ENCODE measurements around the gene IRAK1. TPM values are rescaled to one million over a fixed set of nuclear protein-coding genes. Genes with fewer than 3 reads are reported as not detected.
A peak's percentile ranks its signal among the peaks of the same experiment; 100 is the strongest.

IRAK1 gene
- total RNA-seq, 1 donor from 2014 or later: 74.2 TPM

DNA sequence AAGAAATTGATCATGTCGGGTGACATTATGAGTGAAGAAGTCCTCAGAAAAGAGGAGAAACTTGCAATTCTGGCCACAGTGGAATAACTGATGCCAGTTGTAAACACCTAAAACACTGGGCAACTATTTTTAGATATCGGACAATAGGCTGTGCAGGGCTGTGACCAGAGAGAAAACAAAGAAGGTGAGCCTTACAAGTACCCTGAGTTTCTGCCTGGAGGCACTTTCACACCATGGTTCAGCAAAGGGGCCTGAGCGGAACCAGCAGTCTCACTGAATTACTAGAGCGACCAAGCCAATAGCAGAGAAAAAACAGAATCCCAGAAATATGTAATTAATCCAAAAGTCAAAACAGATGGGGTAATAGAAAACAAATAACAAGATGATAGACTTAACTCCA lies 11.2 kb downstream of the IRAK1 start:
- no peak overlapping the region for H3K4me3 Mint-ChIP-seq (ENCODE audit: unreplicated experiment)
- no peaks in the 10 kb centered on the region for H3K9me3 Mint-ChIP-seq (ENCODE audit: unreplicated experiment)
- peaks cover 5% of the 10 kb centered on the region for H3K36me3 Mint-ChIP-seq (ENCODE audit: unreplicated experiment)
- H3K4me1 Mint-ChIP-seq (ENCODE audit: unreplicated experiment): peaks cover 4% of the 10 kb centered on the region
- H3K27me3 Mint-ChIP-seq (ENCODE audit: unreplicated experiment): no peaks in the 10 kb centered on the region
- DNase-seq (ENCODE audit: extremely low spot score, unreplicated experiment): no peak
- TF ChIP-seq, protein P1, sequence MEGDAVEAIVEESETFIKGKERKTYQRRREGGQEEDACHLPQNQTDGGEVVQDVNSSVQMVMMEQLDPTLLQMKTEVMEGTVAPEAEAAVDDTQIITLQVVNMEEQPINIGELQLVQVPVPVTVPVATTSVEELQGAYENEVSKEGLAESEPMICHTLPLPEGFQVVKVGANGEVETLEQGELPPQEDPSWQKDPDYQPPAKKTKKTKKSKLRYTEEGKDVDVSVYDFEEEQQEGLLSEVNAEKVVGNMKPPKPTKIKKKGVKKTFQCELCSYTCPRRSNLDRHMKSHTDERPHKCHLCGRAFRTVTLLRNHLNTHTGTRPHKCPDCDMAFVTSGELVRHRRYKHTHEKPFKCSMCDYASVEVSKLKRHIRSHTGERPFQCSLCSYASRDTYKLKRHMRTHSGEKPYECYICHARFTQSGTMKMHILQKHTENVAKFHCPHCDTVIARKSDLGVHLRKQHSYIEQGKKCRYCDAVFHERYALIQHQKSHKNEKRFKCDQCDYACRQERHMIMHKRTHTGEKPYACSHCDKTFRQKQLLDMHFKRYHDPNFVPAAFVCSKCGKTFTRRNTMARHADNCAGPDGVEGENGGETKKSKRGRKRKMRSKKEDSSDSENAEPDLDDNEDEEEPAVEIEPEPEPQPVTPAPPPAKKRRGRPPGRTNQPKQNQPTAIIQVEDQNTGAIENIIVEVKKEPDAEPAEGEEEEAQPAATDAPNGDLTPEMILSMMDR (IDR thresholded peaks at IDR 0.05): no peak
- H3K27ac Mint-ChIP-seq (ENCODE audit: unreplicated experiment): no peak overlapping the region

DNA sequence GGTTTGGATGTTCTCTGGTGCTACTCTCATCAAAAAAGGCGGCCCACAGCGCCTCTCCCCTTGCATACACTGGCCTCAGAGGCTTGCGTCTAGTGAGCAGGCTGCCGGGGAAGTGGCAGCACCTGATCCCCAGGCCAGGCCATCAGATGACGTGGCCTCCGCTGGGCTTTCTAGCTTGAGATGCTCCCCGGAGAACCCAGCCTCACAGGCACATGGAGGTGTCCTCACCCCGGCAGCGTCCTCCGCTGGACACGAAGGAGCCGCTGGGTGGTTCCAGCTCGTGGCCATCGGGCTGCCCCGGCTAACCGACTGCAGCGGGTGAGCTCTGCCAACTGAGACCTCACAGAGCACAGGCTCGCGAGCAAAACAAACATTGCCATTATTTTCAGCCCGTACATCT lies 12.8 kb downstream of the IRAK1 start:
- H3K27ac Mint-ChIP-seq (ENCODE audit: unreplicated experiment): no peak overlapping the region
- peaks cover 6% of the 10 kb centered on the region for H3K4me1 Mint-ChIP-seq (ENCODE audit: unreplicated experiment)
- DNase-seq (ENCODE audit: extremely low spot score, unreplicated experiment): no peak
- no peaks in the 10 kb centered on the region for H3K9me3 Mint-ChIP-seq (ENCODE audit: unreplicated experiment)
- peaks cover 5% of the 10 kb centered on the region for H3K36me3 Mint-ChIP-seq (ENCODE audit: unreplicated experiment)
- H3K4me3 Mint-ChIP-seq (ENCODE audit: unreplicated experiment): no peak overlapping the region
- no peaks in the 10 kb centered on the region for H3K27me3 Mint-ChIP-seq (ENCODE audit: unreplicated experiment)
- TF ChIP-seq, protein P1 (IDR thresholded peaks at IDR 0.05): no peak

DNA sequence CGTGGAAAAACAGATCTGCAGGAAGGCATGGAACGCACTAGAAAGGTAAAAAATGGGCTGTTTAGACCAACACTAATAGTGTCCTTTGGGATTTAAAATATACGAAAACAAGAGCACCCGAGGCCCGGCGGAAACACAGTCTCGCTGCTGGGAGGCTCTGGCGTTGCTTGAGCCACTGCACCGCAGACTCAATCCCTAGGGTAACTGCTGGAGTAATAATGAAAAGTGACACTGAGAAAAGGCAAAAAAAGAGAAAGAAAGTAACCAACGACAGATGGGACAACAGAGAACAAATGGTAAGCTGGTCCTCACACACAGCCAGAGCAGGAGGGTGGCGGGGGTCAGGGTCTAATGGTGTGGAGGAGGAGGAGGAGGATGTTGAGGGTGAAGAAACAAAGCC lies 15.4 kb downstream of the IRAK1 start:
- DNase-seq (ENCODE audit: extremely low spot score, unreplicated experiment): no peak
- H3K4me1 Mint-ChIP-seq (ENCODE audit: unreplicated experiment): peaks cover 10% of the 10 kb centered on the region
- H3K9me3 Mint-ChIP-seq (ENCODE audit: unreplicated experiment): peaks cover 3% of the 10 kb centered on the region
- no peak overlapping the region for H3K27ac Mint-ChIP-seq (ENCODE audit: unreplicated experiment)
- peaks cover 5% of the 10 kb centered on the region for H3K36me3 Mint-ChIP-seq (ENCODE audit: unreplicated experiment)
- TF ChIP-seq, protein P1 (IDR thresholded peaks at IDR 0.05): no peak
- no peaks in the 10 kb centered on the region for H3K27me3 Mint-ChIP-seq (ENCODE audit: unreplicated experiment)
- H3K4me3 Mint-ChIP-seq (ENCODE audit: unreplicated experiment): no peak overlapping the region

DNA sequence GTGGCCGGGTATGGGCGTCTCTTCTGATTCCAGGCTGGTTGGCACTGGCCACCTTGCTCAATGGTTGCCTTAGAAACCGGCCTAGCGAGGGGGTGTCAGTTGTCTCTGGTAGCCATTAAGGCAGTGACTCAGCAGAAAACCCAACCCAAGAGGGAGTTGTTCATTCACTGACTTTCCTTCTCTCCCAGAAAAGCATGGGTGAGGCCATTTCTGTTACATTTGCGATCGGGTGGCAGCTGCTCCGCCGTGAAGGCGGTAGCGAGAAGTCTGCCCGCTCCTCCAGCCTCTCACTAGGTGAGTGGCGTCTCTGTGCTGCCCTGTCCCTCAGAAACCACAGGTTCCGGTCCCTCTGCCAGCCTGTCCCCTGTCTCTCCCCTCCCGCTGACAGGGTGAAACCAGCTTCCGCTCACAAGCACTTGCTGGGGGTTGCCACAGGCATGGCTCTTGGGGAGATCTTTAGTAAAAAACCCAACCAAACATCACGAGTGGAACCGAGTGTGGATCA lies 17.4 kb downstream of the IRAK1 start:
- Mint-ChIP-seq H3K27me3 (ENCODE audit: unreplicated experiment) (no peaks in the 10 kb centered on the region), H3K4me1 (ENCODE audit: unreplicated experiment) (peaks cover 10% of the 10 kb centered on the region), H3K9me3 (ENCODE audit: unreplicated experiment) (peaks cover 3% of the 10 kb centered on the region), H3K36me3 (ENCODE audit: unreplicated experiment) (no peaks in the 10 kb centered on the region), H3K4me3 (ENCODE audit: unreplicated experiment) (no peak overlapping the region), H3K27ac (ENCODE audit: unreplicated experiment) (peak overlapping the region; percentile 61)
- TF ChIP-seq, protein P1 (IDR thresholded peaks at IDR 0.05): no peak
- no peak for DNase-seq (ENCODE audit: extremely low spot score, unreplicated experiment)

DNA sequence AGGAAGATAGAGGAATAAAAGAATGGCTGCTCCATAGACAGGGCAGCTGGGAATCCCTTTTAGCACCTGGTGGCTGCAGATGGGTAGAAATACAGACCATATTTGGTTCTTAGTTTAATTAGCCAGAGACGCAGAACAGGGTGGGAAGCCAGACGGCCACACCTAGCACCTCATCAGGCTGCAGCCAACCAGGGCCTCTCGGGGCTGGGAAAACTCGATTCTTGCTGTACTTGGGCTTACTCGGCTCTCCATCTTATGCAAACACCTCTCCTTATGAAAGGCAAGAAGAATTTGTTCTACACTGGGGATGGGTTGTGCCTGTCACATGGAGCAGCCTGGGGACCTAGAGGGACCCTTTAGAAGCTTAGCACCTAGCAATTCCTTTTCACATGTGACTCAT lies 19.7 kb downstream of the IRAK1 start:
- Mint-ChIP-seq H3K4me1 (ENCODE audit: unreplicated experiment) (peaks cover 10% of the 10 kb centered on the region), H3K27ac (ENCODE audit: unreplicated experiment) (no peak overlapping the region), H3K9me3 (ENCODE audit: unreplicated experiment) (peaks cover 3% of the 10 kb centered on the region), H3K27me3 (ENCODE audit: unreplicated experiment) (peaks cover 3% of the 10 kb centered on the region), H3K4me3 (ENCODE audit: unreplicated experiment) (no peak overlapping the region), H3K36me3 (ENCODE audit: unreplicated experiment) (no peaks in the 10 kb centered on the region)
- TF ChIP-seq, protein P1 (IDR thresholded peaks at IDR 0.05): no peak
- no peak for DNase-seq (ENCODE audit: extremely low spot score, unreplicated experiment)
